ENCODE data around the gene FAM180B.

- no peak for TF ChIP-seq ZNF274 (IDR thresholded peaks at IDR 0.05; ENCODE audit: low read depth, low read length)
- TF ChIP-seq SUZ12 (IDR thresholded peaks at IDR 0.05; ENCODE audit: extremely low read depth, insufficient read depth, insufficient read length), result no peak
- TF ChIP-seq YY1 (IDR thresholded peaks at IDR 0.05; ENCODE audit: insufficient read depth, insufficient read length), result no peak
These were observed 28.8 kb downstream of the FAM180B start for GRCh38 chr11:47615249-47615648.

Measured in NT2/D1 (cell line).